Breast epithelium (tissue), 4 donors: ENCODE measurements around the gene ADRA2B. TPM values are rescaled to one million over a fixed set of nuclear protein-coding genes. Genes with fewer than 3 reads are reported as not detected.

ENCODE experiments used
- DNase-seq, 2 donors: peaks; one replicate each; pipeline ENCODE4 v3.0.0-alpha.2; 2019; ENCODE audit warnings: low spot score in 2 of 2
- H3K27ac ChIP-seq, 2 donors: fragments of 200-600 bp; sonication (generic) in 1 of 2; one replicate each; pipeline ENCODE4 v1.5.1; 2016 to 2019; ENCODE audit warnings: mild to moderate bottlenecking in 1 of 2
- H3K27me3 ChIP-seq, 2 donors: fragments of 200-600 bp; sonication (generic) in 1 of 2; one replicate each; pipeline versions ENCODE4 v1.5.1 to v1.6.0; 2017 to 2019; ENCODE audit warnings: control low read depth in 1 of 2, mild to moderate bottlenecking in 1 of 2
- H3K36me3 ChIP-seq: fragments of 200-600 bp; one replicate; pipeline ENCODE4 v1.5.1; 2019
- H3K4me1 ChIP-seq, 2 donors: fragments of 200-600 bp; sonication (generic); one replicate each; pipeline ENCODE4 v1.5.1; 2016 to 2019; ENCODE audit warnings: control low read depth in 1 of 2
- H3K4me3 ChIP-seq, 3 donors: fragments of 200-600 bp; sonication (generic); 1 replicate in 2 of 3; 2 replicates in 1 of 3; pipeline ENCODE4 v1.5.1; 2016 to 2019; ENCODE audit warnings: mild to moderate bottlenecking in 3 of 3, moderate library complexity in 2 of 3
- H3K9me3 ChIP-seq, 2 donors: fragments of 200-600 bp; sonication (generic) in 1 of 2; one replicate each; pipeline ENCODE4 v1.5.1; 2016 to 2019; ENCODE audit warnings: control low read depth in 1 of 2
- POLR2A ChIP-seq: fragments of 450-650 bp; IDR thresholded peaks from one replicate; pipeline ENCODE4 v1.6.1; 2016; ENCODE audit warnings: antibody characterized with exemption, mild to moderate bottlenecking, moderate library complexity
- POLR2AphosphoS5 ChIP-seq, 3 donors: sonication (generic); formaldehyde crosslinking; IDR thresholded peaks; one replicate each; pipeline ENCODE4 v1.6.1; 2017; ENCODE audit warnings: antibody characterized with exemption in 3 of 3
- intact Hi-C: fragments of 100-400 bp; cut with DNase I; formaldehyde crosslinking; loops from one replicate; pipeline ENCODE4 v1.15.1; 2023; ENCODE audit warnings: low total_unique reads
- total RNA-seq, 3 donors: library from RNA; depleted of rRNA; stranded (reverse); fragments of >200 nt; gene quantifications; one replicate each; pipeline ENCODE4 v1.1.0, GENCODE V29; 2016
- TF ChIP-seq, protein P1 (sequence below), 3 donors: fragments of 450-650 bp; IDR thresholded peaks; one replicate each; pipeline ENCODE4 v1.5.1; 2016 to 2017; ENCODE audit warnings: antibody characterized with exemption in 3 of 3, mild to moderate bottlenecking in 3 of 3, moderate library complexity in 3 of 3

ADRA2B gene
- total RNA-seq, 3 donors from 2014 or later: 1.3 to 1.6 (median 1.4) TPM

DNA sequence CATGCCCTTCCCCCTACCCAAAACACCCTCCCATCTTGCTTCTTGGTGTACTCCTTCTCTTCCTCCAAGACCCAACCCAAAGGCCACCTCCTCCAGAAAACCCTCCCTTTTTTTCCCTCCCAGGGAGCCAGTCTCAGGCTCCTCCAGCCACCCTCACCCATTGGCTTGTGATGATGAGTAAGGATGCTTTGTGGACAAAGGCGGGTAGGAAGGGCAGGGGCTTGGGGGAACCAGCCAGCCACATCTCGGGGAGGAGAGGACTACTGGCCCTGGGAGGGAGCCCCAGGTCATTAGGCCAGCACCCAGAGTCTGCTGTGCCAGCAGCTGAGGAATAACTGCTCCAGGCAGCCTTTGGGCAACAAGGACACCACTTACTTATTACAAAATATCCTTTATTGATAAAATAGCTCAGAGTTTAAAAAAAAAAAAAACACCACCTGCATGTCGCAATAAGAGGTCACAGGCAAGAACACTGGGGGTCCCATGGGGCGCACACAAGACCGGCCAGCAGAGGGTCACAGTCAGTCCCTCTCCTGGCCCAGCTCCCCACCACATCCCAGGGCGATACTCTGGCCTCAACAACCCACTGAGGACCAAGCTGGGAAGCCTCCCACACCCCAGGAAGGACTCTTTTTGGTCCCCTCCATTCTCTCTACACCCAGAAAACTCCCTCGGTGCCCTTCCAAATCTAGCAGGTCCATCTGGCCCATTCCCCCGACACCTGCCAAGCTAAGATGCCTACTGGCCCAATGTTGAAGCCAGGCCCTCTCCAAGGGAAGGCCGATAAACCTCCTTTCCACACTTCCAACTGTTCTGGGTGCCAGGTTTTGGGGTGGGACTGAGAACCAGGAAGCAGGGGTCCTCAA is 3.6 kb downstream of the ADRA2B start:
- H3K27ac ChIP-seq: no peak overlapping the region
- H3K27me3 ChIP-seq: peaks cover 0 to 4% of the 10 kb centered on the region in 2 donors
- no peaks in the 10 kb centered on the region for H3K9me3 ChIP-seq
- peaks cover 3 to 6% of the 10 kb centered on the region in 2 donors for H3K4me1 ChIP-seq
- TF ChIP-seq POLR2AphosphoS5 (IDR thresholded peaks at IDR 0.05): no peak
- TF ChIP-seq, protein P1, sequence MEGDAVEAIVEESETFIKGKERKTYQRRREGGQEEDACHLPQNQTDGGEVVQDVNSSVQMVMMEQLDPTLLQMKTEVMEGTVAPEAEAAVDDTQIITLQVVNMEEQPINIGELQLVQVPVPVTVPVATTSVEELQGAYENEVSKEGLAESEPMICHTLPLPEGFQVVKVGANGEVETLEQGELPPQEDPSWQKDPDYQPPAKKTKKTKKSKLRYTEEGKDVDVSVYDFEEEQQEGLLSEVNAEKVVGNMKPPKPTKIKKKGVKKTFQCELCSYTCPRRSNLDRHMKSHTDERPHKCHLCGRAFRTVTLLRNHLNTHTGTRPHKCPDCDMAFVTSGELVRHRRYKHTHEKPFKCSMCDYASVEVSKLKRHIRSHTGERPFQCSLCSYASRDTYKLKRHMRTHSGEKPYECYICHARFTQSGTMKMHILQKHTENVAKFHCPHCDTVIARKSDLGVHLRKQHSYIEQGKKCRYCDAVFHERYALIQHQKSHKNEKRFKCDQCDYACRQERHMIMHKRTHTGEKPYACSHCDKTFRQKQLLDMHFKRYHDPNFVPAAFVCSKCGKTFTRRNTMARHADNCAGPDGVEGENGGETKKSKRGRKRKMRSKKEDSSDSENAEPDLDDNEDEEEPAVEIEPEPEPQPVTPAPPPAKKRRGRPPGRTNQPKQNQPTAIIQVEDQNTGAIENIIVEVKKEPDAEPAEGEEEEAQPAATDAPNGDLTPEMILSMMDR (IDR thresholded peaks at IDR 0.05): no peak
- DNase-seq: no peak
- H3K4me3 ChIP-seq: no peak overlapping the region
- intact Hi-C loops: loop anchor here (10.0 kb wide), 2 partner anchors 88 to 958 kb away; partner anchors contain the start of gene ZNF514
- H3K36me3 ChIP-seq: no peaks in the 10 kb centered on the region

DNA sequence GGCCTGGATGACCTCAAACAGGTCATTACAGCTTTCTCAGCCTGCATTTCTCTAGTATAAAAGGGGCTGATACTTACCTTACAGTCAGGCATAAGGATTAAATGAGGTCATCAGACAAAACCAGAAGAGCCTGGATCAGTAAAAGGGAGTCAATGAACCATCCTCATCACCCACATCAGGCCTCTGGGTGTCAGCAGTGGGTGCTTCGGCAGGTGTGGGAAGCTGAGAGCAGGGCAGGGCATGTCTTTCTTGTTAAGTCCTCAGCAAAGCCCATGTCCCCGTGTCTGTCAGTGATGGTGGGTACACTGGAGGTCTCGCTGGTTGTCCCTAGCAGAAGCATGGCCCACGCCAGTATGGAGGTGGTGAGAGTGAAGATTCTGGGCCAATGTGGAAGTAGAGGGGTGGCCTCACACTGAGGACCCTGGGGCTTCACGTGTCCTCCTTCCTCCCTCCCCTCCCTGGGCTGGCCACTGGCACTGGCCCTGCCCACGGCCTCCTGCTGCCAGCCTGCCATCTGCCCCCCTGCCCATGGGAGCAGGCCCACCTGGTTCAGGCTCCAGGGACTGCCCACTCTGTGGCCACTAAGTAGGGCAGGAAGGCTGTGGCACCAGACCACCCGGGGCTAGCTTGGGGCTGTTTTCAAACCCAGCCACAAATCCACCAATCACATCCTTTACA is 4.4 kb downstream of the ADRA2B start:
- peaks cover 0 to 4% of the 10 kb centered on the region in 2 donors for H3K27me3 ChIP-seq
- DNase-seq: no peak
- no peak overlapping the region for H3K27ac ChIP-seq
- TF ChIP-seq, protein P1 (IDR thresholded peaks at IDR 0.05): no peak
- TF ChIP-seq POLR2A: no peak
- TF ChIP-seq POLR2AphosphoS5 (IDR thresholded peaks at IDR 0.05): no peak
- H3K4me3 ChIP-seq: no peak overlapping the region
- H3K4me1 ChIP-seq: no peaks in the 10 kb centered on the region
- H3K9me3 ChIP-seq: no peaks in the 10 kb centered on the region
- intact Hi-C loops: loop anchor here (10.0 kb wide), 2 partner anchors 87 to 957 kb away; partner anchors contain the start of gene ZNF514
- no peaks in the 10 kb centered on the region for H3K36me3 ChIP-seq

- Histone ChIP-seq H3K9me3 (no peaks in the 10 kb centered on the region), H3K36me3 (no peaks in the 10 kb centered on the region), H3K4me3 (no peak overlapping the region), H3K27ac (no peak overlapping the region), H3K27me3 (peaks cover 0 to 4% of the 10 kb centered on the region in 2 donors), H3K4me1 (no peaks in the 10 kb centered on the region)
- DNase-seq: no peak
- TF ChIP-seq POLR2AphosphoS5 (IDR thresholded peaks at IDR 0.05): no peak
- TF ChIP-seq POLR2A: no peak
- TF ChIP-seq, protein P1 (IDR thresholded peaks at IDR 0.05): no peak
- intact Hi-C loops: loop anchor here (10.0 kb wide), 2 partner anchors 86 to 956 kb away; partner anchors contain the start of gene ZNF514
Observed at GRCh38 chr2:96111257-96111640, 5.1 kb downstream of the ADRA2B start.

- H3K36me3 ChIP-seq: no peaks in the 10 kb centered on the region
- no peak overlapping the region for H3K27ac ChIP-seq
- intact Hi-C loops: loop anchor here (10.0 kb wide), 2 partner anchors 86 to 956 kb away; partner anchors contain the start of gene ZNF514
- no peak for DNase-seq
- H3K9me3 ChIP-seq: peaks cover 2 to 3% of the 10 kb centered on the region in 2 donors
- H3K27me3 ChIP-seq: peaks cover 0 to under 1% of the 10 kb centered on the region in 2 donors
- TF ChIP-seq, protein P1 (IDR thresholded peaks at IDR 0.05): no peak
- TF ChIP-seq POLR2AphosphoS5 (IDR thresholded peaks at IDR 0.05): no peak
- TF ChIP-seq POLR2A: no peak
- H3K4me1 ChIP-seq: no peaks in the 10 kb centered on the region
- H3K4me3 ChIP-seq: no peak overlapping the region
Observed at GRCh38 chr2:96110621-96111256, 5.6 kb downstream of the ADRA2B start.
